HG03060 (cell line): ENCODE results near the gene MYBPC1.
"Not testable (repeated sequence)": the region's sequence is repeated elsewhere in the genome, so short reads cannot be mapped to it uniquely, and the experiment has no call there.

Experiments used
- ATAC-seq: cut with Tn5 transposase; IDR thresholded peaks from one replicate; pipeline ENCODE4 v1.9.1; 2021; ENCODE audit warnings: low read depth, moderate number of reproducible peaks; ENCODE audit not compliant: unreplicated experiment

MYBPC1 gene

GRCh38 chr12:101594700-101595099, at the start of gene MYBPC1:
TSS of gene MYBPC1 (plus strand) at chr12:101594971. CDS start at chr12:101595071, 100 bp downstream.
- ATAC-seq: no peak

DNA sequence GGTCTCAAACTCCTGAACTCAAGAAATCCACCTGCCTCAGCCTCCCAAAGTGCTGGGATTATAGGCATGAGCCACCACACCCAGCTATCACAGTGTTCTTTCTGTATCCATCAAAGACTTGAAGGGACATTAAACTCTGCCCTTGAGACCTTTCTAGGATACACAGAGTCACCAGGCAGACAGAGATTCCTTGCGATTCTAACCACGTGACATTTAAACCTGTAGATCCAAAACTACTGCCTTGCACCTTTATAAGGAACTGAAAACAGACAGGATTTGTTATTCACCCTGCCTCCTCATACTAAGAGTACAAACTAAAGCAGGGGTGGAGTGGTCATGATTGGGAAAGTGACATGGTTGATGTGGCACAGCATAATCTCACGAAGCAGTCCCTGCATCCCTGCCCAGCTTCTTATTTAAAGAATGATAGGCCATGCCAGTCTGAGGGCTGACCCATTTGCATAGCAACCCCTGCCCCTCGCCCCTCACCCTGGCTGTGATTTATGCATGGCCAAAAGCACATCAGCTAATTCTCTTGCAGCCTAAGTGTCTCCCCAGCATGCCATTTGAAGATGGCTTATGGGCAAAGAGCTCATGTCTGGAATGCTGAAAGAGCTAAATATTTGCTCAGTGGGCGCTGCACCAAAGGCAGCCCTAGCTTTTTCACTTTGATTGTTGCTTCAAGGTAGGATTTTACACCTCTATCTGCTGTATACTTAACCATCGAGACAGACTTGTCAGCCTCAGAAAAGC, 43.2 kb upstream of the MYBPC1 start:
- ATAC-seq: no peak

DNA sequence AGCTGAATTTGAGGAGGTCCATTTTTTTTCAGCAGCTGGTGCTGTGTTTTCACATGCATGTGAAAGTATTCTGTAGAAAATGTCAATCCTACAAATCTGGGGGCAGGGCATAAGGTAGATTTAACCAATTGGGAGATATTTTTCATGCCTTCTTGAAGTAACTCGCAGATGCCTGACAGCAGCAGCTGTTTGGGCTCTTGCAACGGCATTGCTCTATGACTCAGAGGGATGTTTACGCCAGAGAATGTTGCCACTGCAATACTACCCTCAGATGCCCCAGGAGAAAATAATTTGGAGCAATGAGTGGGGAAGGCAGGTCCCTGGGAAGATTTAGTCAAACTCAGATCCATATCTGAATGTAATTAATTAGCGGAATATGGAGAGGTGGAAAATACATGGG, 42.5 kb upstream of the MYBPC1 start:
- ATAC-seq: no peak

DNA sequence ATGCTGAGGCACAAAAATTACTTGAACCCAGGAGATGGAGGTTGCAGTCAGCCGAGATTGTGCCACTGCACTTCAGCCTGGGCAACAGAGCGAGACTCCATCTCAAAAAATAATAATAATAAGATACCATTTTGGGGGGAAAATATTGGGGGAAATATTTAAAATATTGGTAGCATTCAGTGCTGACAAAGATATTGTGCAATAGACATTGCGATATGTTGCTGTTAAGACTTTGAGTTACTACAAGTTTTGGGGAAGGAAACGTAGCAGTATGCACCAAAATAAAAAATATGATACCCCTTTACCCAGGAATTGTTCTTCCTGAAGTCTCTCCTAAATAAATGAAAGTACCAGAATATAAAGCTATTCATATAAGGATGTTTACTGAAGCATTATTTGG, 37.7 kb upstream of the MYBPC1 start:
- ATAC-seq: no peak

DNA sequence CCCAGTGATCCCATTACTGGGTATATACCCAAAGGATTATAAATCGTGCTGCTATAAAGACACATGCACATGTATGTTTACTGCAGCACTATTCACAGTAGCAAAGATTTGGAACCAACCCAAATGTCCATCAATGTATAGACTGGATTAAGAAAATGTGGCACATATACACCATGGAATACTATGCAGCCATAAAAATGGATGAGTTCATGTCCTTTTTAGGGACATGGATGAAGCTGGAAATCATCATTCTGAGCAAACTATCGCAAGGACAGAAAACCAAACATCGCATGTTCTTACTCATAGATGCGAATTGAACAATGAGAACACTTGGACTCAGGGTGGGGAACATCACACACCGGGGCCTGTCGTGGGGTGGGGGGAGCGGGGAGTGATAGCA, 36.0 kb upstream of the MYBPC1 start:
- not testable (repeated sequence) for ATAC-seq

GRCh38 chr12:101563212-101563611, 31.6 kb upstream of the MYBPC1 start:
- ATAC-seq: no peak

GRCh38 chr12:101564912-101565311, 29.9 kb upstream of the MYBPC1 start:
- no peak for ATAC-seq

DNA sequence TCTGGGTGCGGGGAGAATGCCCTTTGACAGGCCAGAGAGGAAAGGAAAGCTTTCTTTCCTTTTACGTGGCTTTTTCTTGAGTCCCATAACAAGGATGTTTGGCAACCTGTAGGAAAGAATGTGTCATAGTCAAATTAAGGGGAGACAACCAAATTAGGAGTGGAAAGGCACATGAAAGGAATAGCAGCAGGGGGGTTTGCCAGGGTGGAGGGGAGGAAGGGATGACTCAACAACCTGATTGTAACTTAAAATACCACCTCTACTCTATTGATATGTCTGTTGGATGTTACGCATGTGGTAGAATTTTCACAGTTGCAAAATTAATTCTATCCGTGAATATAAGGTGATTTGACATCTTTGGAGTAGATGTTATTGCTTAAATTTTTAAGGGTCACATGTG, 28.5 kb upstream of the MYBPC1 start:
- no peak for ATAC-seq

DNA sequence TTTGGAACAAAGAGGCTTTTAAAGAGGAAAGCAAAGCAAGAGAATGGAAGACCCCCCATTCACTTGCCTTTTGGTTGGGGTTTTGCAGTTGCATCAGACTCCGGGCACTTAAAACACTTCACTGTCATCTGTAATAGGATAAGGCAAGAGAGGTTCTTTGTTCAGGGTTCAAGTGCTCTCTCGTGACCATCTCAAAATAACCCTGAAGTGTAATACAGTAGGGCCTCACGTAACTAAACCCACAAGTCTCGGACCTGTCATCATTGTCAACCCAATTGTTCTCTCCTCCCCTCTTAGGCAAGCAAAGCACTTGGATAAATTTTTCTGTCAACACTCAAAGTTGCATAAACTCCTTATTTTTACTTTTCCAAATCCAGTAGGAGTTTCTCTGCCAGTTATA, 26.9 kb upstream of the MYBPC1 start:
- no peak for ATAC-seq

- ATAC-seq: no peak
These were observed 24.7 kb upstream of the MYBPC1 start for GRCh38 chr12:101570047-101570446.

GRCh38 chr12:101571105-101571504, 23.7 kb upstream of the MYBPC1 start:
- no peak for ATAC-seq

DNA sequence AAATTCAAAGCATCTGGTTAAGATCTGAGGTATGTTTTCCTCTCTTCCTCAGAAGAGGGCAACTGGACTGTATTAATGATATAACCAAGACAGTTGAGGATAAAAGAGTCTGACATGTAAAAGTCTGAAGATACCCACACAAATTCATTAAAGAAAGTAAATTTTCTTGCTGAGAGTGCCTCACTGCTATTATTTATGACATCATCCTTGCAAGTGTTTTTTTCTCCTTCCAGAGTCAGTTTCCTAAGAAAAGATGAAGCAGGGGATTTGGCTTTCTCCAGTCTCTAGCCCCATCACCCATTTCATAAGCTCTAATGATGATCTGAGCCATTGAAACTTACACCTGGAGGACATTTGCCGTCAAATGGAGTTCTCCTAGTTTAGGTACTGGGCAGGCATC, 21.0 kb upstream of the MYBPC1 start:
- ATAC-seq: no peak

DNA sequence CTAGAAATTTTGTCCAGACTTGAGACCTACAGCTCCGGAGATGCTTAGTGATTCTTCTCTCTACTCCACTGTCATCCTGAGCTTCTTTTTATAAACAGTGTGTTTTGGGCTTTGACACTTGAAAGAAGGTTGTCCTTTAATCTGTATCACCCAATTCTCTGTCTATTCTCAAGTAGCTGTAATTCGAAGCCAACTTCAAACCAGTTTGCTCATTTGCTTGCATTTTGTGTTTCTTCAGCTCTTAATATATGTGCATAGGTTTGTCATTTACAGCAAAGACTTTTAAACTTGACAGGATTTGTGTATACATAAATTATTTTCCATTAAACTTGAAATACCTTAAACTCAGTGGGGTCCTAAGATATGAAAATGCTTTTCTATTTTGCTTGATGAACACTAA, 16.4 kb upstream of the MYBPC1 start:
- no peak for ATAC-seq

DNA sequence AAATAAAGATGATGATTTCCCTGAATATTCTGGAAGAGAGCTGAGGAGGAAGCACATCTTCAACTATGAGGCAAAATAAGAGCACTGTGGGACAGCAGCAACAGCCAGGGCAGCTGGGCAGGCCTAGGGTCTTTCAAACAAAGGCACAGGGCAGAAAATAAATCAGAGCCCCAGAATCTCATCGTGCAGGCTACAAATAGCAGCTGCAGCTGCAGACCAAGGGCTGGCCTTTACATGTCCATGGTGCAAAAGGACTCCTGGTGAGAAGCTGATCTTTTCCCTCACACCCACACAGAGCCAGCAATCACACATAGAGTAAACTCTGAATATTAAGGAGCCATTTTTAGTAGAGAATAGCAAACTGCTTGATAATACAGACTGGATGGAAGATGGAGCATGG, 13.6 kb upstream of the MYBPC1 start:
- ATAC-seq: no peak

GRCh38 chr12:101582937-101583336, 11.8 kb upstream of the MYBPC1 start:
- ATAC-seq: no peak

DNA sequence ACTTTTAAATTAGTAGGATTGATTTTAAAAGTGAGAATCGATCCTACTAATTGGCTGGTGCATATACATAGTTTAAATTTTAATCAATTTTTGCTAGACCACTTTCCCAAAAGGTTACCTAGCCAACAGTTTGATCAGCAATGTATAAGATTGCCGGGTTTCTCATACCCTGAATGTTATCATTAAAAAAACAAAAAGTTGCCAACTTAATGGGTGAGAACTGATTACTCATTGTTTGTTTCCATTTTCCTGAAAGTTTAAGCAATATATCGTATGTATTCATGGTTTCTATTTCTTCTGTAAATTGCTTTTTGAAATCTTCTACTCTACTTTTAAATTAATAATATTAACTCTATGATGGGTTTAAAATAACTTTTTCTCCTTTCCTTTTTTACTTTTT, 4.4 kb upstream of the MYBPC1 start:
- ATAC-seq: no peak

- ATAC-seq: no peak
These were observed 3.0 kb upstream of the MYBPC1 start for GRCh38 chr12:101591781-101592180.

DNA sequence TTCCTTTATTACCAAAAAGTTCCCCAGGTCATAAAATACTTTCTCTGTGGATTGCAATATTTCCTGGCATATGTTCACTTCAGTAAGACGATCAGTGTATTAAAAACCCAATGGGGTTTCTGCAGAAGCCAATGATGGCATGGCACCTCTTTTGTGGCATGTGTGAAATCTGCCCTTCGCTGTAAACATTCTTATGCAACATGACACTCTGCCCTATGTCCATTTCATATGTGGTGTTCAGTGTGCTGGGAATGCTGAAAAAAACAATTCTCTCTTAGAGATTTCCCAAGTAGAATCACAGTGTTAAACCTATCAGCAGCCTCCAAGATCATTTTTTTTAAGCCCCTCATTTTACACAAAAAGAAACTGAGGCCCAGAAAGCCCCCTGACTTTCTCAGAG, 2.3 kb upstream of the MYBPC1 start:
- ATAC-seq: no peak

- no peak for ATAC-seq
These were observed 1.9 kb upstream of the MYBPC1 start for GRCh38 chr12:101592921-101593320.

GRCh38 chr12:101596172-101596571, 1.4 kb downstream of the MYBPC1 start:
- ATAC-seq: no peak

GRCh38 chr12:101597164-101597563, 2.4 kb downstream of the MYBPC1 start:
- no peak for ATAC-seq

DNA sequence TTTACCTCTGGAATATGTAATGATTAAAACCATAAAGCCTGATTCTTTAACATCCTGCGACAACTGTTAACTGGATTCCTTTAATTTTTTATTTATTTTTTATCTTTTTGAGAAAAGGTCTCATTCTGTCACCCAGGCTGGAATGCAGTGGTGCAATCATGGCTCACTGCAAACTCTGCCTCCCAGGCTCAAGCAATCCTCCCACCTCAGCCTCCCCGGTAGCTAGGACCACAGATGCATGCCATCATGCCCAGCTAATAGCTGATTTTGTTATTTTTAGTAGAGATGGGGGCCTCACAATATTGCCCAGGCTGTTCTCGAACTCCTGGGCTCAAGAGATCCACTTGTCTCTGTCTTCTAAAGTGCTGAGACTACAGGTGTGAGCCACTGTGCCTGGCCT, 3.7 kb downstream of the MYBPC1 start:
- ATAC-seq: no peak

DNA sequence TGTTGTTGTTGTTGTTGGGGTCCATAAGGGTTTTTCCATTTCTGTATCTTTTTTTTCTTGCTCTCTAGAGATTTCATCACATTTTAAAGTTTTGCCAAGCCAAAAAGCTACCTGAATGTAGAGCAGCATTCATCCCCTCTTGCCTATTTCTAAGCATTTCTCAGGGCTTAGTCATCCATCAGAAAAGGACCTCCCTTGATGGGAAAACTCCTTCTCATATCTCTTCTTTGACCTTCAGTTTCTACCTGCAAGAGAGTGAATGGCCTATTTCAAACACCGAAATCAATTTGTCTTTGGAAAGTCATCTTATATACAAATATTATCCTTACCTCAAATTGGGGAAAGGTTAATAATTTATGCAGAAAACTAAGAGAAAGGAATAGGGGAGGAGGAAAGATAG, 4.5 kb downstream of the MYBPC1 start:
- no peak for ATAC-seq
